ENCODE results near the gene FAM83G.

DNA sequence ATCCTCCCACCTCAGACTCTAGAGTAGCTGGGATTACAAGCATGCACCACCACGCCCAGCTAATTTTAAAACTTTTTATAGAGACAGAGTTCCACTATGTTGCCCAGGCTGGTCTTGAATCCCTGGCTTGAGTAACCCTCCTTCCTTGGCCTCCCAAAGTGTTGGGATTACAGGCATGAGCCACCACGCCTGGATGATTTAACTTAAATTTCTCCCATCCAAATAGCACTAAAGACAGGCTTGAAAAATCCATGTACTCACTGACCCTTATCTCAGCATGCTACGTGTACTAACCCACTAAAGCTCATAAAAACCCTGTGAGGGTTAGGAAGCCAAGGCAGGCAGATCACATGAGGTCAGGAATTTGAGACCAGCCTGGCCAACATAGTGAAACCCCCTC lies 48.0 kb downstream of the FAM83G start:
- TF ChIP-seq, protein P1, sequence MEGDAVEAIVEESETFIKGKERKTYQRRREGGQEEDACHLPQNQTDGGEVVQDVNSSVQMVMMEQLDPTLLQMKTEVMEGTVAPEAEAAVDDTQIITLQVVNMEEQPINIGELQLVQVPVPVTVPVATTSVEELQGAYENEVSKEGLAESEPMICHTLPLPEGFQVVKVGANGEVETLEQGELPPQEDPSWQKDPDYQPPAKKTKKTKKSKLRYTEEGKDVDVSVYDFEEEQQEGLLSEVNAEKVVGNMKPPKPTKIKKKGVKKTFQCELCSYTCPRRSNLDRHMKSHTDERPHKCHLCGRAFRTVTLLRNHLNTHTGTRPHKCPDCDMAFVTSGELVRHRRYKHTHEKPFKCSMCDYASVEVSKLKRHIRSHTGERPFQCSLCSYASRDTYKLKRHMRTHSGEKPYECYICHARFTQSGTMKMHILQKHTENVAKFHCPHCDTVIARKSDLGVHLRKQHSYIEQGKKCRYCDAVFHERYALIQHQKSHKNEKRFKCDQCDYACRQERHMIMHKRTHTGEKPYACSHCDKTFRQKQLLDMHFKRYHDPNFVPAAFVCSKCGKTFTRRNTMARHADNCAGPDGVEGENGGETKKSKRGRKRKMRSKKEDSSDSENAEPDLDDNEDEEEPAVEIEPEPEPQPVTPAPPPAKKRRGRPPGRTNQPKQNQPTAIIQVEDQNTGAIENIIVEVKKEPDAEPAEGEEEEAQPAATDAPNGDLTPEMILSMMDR (IDR thresholded peaks at IDR 0.05; ENCODE audit: extremely low read depth in 1 of 2, insufficient read depth in 1 of 2, low read depth in 1 of 2, low read length in 2 of 2) = no peak
- TF ChIP-seq POLR2AphosphoS5 (IDR thresholded peaks at IDR 0.05; ENCODE audit: insufficient read depth, low read depth, low read length) = no peak

Measured in endothelial cell of umbilical vein (primary cell).